SW480 (cell line): ENCODE measurements around the gene NAGPA.

Experiments
- DNase-seq: peaks from one replicate; pipeline ENCODE4 v3.0.0-alpha.2; 2016; ENCODE audit warnings: low spot score

Gene NAGPA

GRCh38 chr16:5003211-5003610, 30.5 kb downstream of the NAGPA start:
- DNase-seq, result no peak

- DNase-seq, result no peak
These were observed 31.0 kb downstream of the NAGPA start for GRCh38 chr16:5002699-5003143.

GRCh38 chr16:5001986-5002385, 31.7 kb downstream of the NAGPA start:
- no peak for DNase-seq

GRCh38 chr16:5001571-5001970, 32.2 kb downstream of the NAGPA start:
- DNase-seq, result no peak

- DNase-seq, result no peak
These were observed 33.1 kb downstream of the NAGPA start for GRCh38 chr16:5000573-5001001.

GRCh38 chr16:4994719-4995434, 38.9 kb downstream of the NAGPA start:
- DNase-seq, result no peak

- DNase-seq, result no peak
These were observed 42.0 kb downstream of the NAGPA start for GRCh38 chr16:4991754-4992153.

- no peak for DNase-seq
These were observed 43.3 kb downstream of the NAGPA start for GRCh38 chr16:4990415-4990814.

GRCh38 chr16:4989391-4990006, 44.2 kb downstream of the NAGPA start:
- DNase-seq, result no peak

- DNase-seq, result no peak
These were observed 45.1 kb downstream of the NAGPA start for GRCh38 chr16:4988647-4989046.

- DNase-seq, result no peak
These were observed 46.0 kb downstream of the NAGPA start for GRCh38 chr16:4987580-4988374.

GRCh38 chr16:4987250-4987579, 46.5 kb downstream of the NAGPA start:
- DNase-seq, result no peak

- no peak for DNase-seq
These were observed 49.4 kb downstream of the NAGPA start for GRCh38 chr16:4984174-4984990.

GRCh38 chr16:4982056-4982867, 51.5 kb downstream of the NAGPA start:
- DNase-seq, result no peak

- DNase-seq, result no peak
These were observed 52.3 kb downstream of the NAGPA start for GRCh38 chr16:4981473-4981872.

GRCh38 chr16:4980691-4981090, 53.0 kb downstream of the NAGPA start:
- DNase-seq, result no peak

- DNase-seq, result no peak
These were observed 53.7 kb downstream of the NAGPA start for GRCh38 chr16:4979736-4980660.

GRCh38 chr16:4979164-4979563, 54.6 kb downstream of the NAGPA start:
- DNase-seq, result no peak

- no peak for DNase-seq
These were observed 57.1 kb downstream of the NAGPA start for GRCh38 chr16:4976611-4977145.

- DNase-seq, result no peak
These were observed 57.7 kb downstream of the NAGPA start for GRCh38 chr16:4976079-4976478.
